HG03108 (cell line): ENCODE results near the gene THEM4.
"Not testable (repeated sequence)": the region's sequence is repeated elsewhere in the genome, so short reads cannot be mapped to it uniquely, and the experiment has no call there.

ENCODE experiments used
- ATAC-seq: cut with Tn5 transposase; IDR thresholded peaks from one replicate; pipeline ENCODE4 v1.9.1; 2021; ENCODE audit warnings: moderate library complexity; ENCODE audit not compliant: unreplicated experiment

THEM4 gene

GRCh38 chr1:151897991-151898431 is 11.3 kb downstream of the THEM4 start:
- ATAC-seq = no peak

- ATAC-seq = no peak
Observed at GRCh38 chr1:151893176-151893924, 16.0 kb downstream of the THEM4 start.

GRCh38 chr1:151892190-151892589 is 17.1 kb downstream of the THEM4 start:
- ATAC-seq = no peak

- ATAC-seq = no peak
Observed at GRCh38 chr1:151891512-151891911, 17.8 kb downstream of the THEM4 start.

GRCh38 chr1:151888972-151889570 is 20.2 kb downstream of the THEM4 start:
- no peak for ATAC-seq

- no peak for ATAC-seq
Observed at GRCh38 chr1:151887028-151887427, 22.3 kb downstream of the THEM4 start.

GRCh38 chr1:151885479-151885878 is 23.8 kb downstream of the THEM4 start:
- no peak for ATAC-seq

GRCh38 chr1:151884879-151885278 is 24.4 kb downstream of the THEM4 start:
- not testable (repeated sequence) for ATAC-seq

GRCh38 chr1:151884445-151884844 is 24.9 kb downstream of the THEM4 start:
- not testable (repeated sequence) for ATAC-seq

GRCh38 chr1:151883898-151884297 is 25.4 kb downstream of the THEM4 start:
- not testable (repeated sequence) for ATAC-seq

GRCh38 chr1:151882918-151883317 is 26.4 kb downstream of the THEM4 start:
- ATAC-seq = not testable (repeated sequence)

- ATAC-seq = no peak
Observed at GRCh38 chr1:151882466-151882865, 26.8 kb downstream of the THEM4 start.

- no peak for ATAC-seq
Observed at GRCh38 chr1:151881479-151881878, 27.8 kb downstream of the THEM4 start.

GRCh38 chr1:151875419-151876097 is 33.8 kb downstream of the THEM4 start:
- ATAC-seq = no peak

- ATAC-seq = not testable (repeated sequence)
Observed at GRCh38 chr1:151872776-151873175, 36.5 kb downstream of the THEM4 start.

GRCh38 chr1:151871284-151872030 is 37.9 kb downstream of the THEM4 start:
- no peak for ATAC-seq

- no peak for ATAC-seq
Observed at GRCh38 chr1:151868486-151868885, 40.8 kb downstream of the THEM4 start.

- no peak for ATAC-seq
Observed at GRCh38 chr1:151867765-151868411, 41.4 kb downstream of the THEM4 start.

- ATAC-seq = no peak
Observed at GRCh38 chr1:151867321-151867720, 42.0 kb downstream of the THEM4 start.

GRCh38 chr1:151864411-151864810 is 44.9 kb downstream of the THEM4 start:
- ATAC-seq = no peak

GRCh38 chr1:151862604-151863003 is 46.7 kb downstream of the THEM4 start:
- no peak for ATAC-seq
